Fibroblast of the aortic adventitia (primary cell): ENCODE results near the gene MRAS. TPM values are rescaled to one million over a fixed set of nuclear protein-coding genes. Genes with fewer than 3 reads are reported as not detected.

ENCODE experiments used
- DNase-seq: peaks from one replicate; pipeline ENCODE4 v3.0.0-alpha.2; 2010; ENCODE audit warnings: low read depth
- H3K4me3 ChIP-seq: 2 replicates; pipeline ENCODE4 v1.5.1; 2011; ENCODE audit warnings: low read depth, mild to moderate bottlenecking, control low read depth, low read length, moderate library complexity
- total RNA-seq: library from RNA; depleted of rRNA; stranded (reverse); fragments of >200 nt; gene quantifications from 2 replicates; pipeline ENCODE4 v1.2.3, GENCODE V29; 2012; ENCODE audit warnings: low replicate concordance
- TF ChIP-seq, protein P1 (sequence below): IDR thresholded peaks from 2 replicates; pipeline ENCODE4 v1.5.1; 2011; ENCODE audit warnings: mild to moderate bottlenecking, low read length, control low read depth, inconsistent platforms; ENCODE audit not compliant: insufficient read depth

Gene MRAS
- total RNA-seq, 1 donor: 53.3 TPM

GRCh38 chr3:138401834-138402233 is 53.5 kb downstream of the MRAS start:
- no peak overlapping the region for H3K4me3 ChIP-seq
- no peak for DNase-seq
- TF ChIP-seq, protein P1, sequence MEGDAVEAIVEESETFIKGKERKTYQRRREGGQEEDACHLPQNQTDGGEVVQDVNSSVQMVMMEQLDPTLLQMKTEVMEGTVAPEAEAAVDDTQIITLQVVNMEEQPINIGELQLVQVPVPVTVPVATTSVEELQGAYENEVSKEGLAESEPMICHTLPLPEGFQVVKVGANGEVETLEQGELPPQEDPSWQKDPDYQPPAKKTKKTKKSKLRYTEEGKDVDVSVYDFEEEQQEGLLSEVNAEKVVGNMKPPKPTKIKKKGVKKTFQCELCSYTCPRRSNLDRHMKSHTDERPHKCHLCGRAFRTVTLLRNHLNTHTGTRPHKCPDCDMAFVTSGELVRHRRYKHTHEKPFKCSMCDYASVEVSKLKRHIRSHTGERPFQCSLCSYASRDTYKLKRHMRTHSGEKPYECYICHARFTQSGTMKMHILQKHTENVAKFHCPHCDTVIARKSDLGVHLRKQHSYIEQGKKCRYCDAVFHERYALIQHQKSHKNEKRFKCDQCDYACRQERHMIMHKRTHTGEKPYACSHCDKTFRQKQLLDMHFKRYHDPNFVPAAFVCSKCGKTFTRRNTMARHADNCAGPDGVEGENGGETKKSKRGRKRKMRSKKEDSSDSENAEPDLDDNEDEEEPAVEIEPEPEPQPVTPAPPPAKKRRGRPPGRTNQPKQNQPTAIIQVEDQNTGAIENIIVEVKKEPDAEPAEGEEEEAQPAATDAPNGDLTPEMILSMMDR: no peak

DNA sequence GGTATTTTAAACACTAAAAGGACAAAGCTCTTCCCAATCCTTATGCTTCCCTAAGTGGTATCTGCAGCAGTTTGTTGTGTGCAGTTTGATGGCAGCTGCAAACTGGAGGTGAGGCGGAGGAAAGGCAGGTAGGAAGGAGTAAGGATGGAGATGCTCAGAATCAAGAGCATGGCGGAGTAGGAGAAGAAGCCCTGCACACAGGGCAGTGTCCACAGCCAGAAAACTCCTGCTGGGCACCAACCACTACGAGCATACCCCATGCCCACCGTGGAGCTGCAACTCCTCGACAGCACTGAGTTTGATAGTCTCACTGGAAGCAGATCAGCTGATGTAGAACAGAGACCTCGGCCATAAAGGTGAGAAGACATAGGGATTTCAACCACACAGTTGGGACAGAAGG is 55.7 kb downstream of the MRAS start:
- no peak for DNase-seq
- no peak overlapping the region for H3K4me3 ChIP-seq
- TF ChIP-seq, protein P1: no peak

DNA sequence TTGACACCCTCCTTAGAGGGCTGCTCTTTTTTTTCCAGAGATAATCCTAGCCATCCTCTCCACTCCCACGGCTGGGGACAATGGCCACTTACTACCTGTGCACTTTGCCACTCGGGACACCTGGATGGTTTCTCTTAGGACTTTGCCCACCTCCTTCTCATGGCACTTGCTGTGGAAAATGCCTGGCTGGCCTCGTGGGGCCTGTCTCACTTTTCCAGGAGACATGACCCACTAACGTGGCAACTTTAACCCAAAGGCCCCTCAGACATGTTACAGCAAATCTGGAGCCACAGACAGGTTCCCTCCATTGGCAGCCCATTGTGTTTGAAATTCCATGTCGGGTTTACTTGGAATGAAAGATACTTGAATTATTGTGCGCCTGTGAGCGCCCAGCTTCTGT is 56.6 kb downstream of the MRAS start:
- H3K4me3 ChIP-seq: no peak overlapping the region
- no peak for DNase-seq
- TF ChIP-seq, protein P1: no peak

DNA sequence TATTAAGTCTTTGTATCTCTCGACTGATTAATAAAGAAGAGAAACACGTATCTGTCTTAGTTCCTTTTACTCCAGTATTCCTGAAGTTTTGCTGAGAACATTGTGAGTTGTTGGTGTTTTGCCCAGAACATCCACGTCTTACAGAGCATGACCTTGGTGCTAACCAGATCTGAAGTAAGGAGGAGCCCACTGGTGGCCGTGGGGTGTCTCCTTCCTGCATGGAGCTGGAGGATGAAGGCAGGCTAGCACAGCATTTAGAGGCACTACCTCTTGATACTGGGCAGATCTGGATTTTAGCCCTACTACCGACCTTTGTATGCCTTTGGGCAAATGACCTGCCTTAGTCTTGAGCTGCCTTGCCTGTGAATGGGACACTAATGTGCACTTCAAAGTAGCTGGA is 57.1 kb downstream of the MRAS start:
- TF ChIP-seq, protein P1: no peak
- no peak for DNase-seq
- no peak overlapping the region for H3K4me3 ChIP-seq

- DNase-seq: no peak
- TF ChIP-seq, protein P1: no peak
- H3K4me3 ChIP-seq: no peak overlapping the region
Observed at GRCh38 chr3:138406606-138407005, 58.2 kb downstream of the MRAS start.

DNA sequence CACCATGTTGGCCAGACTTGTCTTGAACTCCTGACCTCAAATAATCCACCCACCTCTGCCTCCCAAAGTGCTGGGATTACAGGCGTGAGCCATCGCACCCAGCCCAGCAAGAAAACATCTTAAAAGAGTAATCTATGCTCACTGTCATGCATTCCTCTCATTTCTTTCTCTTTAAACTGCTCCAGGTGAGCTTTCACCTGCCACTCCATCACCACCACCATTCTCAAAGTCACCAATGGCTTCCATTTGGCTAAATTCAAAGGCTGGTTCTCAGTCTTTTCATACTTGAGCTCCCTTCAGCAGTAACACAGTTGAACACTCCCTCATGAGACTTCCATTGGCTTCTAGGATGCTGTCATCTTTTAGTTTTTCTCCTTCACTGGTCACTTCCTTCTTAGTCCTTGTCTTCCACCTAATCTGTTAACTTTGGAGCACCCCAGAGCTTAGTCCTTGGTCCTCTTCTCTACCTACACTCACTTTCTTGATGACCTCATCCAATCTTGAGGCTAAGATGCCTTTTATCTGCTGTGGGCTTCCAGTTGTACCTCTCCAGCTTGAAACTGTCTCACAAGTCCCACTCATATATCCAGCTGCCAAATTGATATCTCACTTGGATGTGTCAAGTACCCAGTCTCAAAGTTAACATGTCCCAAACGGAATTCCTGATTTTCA is 59.0 kb downstream of the MRAS start:
- H3K4me3 ChIP-seq: no peak overlapping the region
- TF ChIP-seq, protein P1: no peak
- no peak for DNase-seq
